OCI-LY3 (cell line): ENCODE results near the gene TCERG1L.

ENCODE experiments used
- H2AFZ ChIP-seq: fragments of 200-600, 300-600 bp; shearing (Covaris generic); 2 replicates; pipeline ENCODE4 v1.6.0; 2014; ENCODE audit warnings: antibody characterized with exemption, low read depth, low read length
- H3K27ac ChIP-seq: fragments of 200-600, 300-600 bp; sonication (generic); 2 replicates; pipeline ENCODE4 v1.5.1; 2014; ENCODE audit warnings: mild to moderate bottlenecking, low read length, moderate library complexity, mixed read lengths
- H3K27me3 ChIP-seq: fragments of 200-600, 300-600 bp; sonication (generic); 2 replicates; pipeline ENCODE4 v1.6.1; 2014; ENCODE audit warnings: low read depth, low read length, mixed read lengths
- H3K36me3 ChIP-seq: fragments of 200-600, 300-600 bp; sonication (generic); replicated peaks from 2 replicates; pipeline ENCODE3; 2014; ENCODE audit warnings: low read depth, low read length, mixed read lengths
- H3K4me1 ChIP-seq: fragments of 300-600, 200-600 bp; sonication (generic); 2 replicates; pipeline ENCODE4 v1.6.1; 2014; ENCODE audit warnings: low read length, mixed read lengths
- H3K4me2 ChIP-seq: fragments of 200-600, 300-600 bp; sonication (generic); 2 replicates; pipeline ENCODE4 v1.6.1; 2014; ENCODE audit warnings: low read length, mixed read lengths
- H3K4me3 ChIP-seq: fragments of 300-600, 200-600 bp; sonication (generic); 2 replicates; pipeline ENCODE4 v1.5.1; 2014; ENCODE audit warnings: antibody characterized with exemption, mild to moderate bottlenecking, low read length, moderate library complexity
- H3K79me2 ChIP-seq: fragments of 300-600, 200-600 bp; shearing (Covaris generic); 2 replicates; pipeline ENCODE4 v1.6.1; 2014; ENCODE audit warnings: mild to moderate bottlenecking, low read length, mixed read lengths
- H3K9ac ChIP-seq: fragments of 300-600, 200-600 bp; shearing (Covaris generic); 2 replicates; pipeline ENCODE4 v1.6.0; 2014; ENCODE audit warnings: mild to moderate bottlenecking, low read length, moderate library complexity
- H3K9me3 ChIP-seq: fragments of 200-600, 300-600 bp; shearing (Covaris generic); 2 replicates; pipeline ENCODE4 v1.6.1; 2014; ENCODE audit warnings: low read length, mixed read lengths; ENCODE audit not compliant: insufficient read depth
- H4K20me1 ChIP-seq: fragments of 200-600, 300-600 bp; sonication (generic); 2 replicates; pipeline ENCODE4 v1.6.1; 2016; ENCODE audit warnings: low read length, mixed read lengths; ENCODE audit not compliant: insufficient read depth
- EZH2phosphoT487 ChIP-seq: fragments of 200-600 bp; shearing (Covaris generic); IDR thresholded peaks from 2 replicates; pipeline ENCODE4 v1.6.1; 2018; ENCODE audit warnings: antibody characterized with exemption, mixed run types, low read depth
- TF ChIP-seq, protein P1 (sequence below): fragments of 200-600, 300-600 bp; sonication (generic); IDR thresholded peaks from 2 replicates; pipeline ENCODE4 v1.5.1; 2014; ENCODE audit warnings: antibody characterized with exemption, low read length, low read depth

The TCERG1L gene

GRCh38 chr10:131044379-131045111, 267.0 kb downstream of the TCERG1L start:
- Histone ChIP-seq H3K27me3 (no peaks in the 10 kb centered on the region), H3K4me2 (no peak overlapping the region), H4K20me1 (no peaks in the 10 kb centered on the region), H3K9ac (no peak overlapping the region), H3K4me3 (no peak overlapping the region), H3K36me3 (no peaks in the 10 kb centered on the region), H3K27ac (no peak overlapping the region), H2AFZ (no peak overlapping the region), H3K9me3 (no peaks in the 10 kb centered on the region), H3K4me1 (no peaks in the 10 kb centered on the region), H3K79me2 (no peaks in the 10 kb centered on the region)
- TF ChIP-seq, protein P1, sequence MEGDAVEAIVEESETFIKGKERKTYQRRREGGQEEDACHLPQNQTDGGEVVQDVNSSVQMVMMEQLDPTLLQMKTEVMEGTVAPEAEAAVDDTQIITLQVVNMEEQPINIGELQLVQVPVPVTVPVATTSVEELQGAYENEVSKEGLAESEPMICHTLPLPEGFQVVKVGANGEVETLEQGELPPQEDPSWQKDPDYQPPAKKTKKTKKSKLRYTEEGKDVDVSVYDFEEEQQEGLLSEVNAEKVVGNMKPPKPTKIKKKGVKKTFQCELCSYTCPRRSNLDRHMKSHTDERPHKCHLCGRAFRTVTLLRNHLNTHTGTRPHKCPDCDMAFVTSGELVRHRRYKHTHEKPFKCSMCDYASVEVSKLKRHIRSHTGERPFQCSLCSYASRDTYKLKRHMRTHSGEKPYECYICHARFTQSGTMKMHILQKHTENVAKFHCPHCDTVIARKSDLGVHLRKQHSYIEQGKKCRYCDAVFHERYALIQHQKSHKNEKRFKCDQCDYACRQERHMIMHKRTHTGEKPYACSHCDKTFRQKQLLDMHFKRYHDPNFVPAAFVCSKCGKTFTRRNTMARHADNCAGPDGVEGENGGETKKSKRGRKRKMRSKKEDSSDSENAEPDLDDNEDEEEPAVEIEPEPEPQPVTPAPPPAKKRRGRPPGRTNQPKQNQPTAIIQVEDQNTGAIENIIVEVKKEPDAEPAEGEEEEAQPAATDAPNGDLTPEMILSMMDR: no peak
- no peak for TF ChIP-seq EZH2phosphoT487

DNA sequence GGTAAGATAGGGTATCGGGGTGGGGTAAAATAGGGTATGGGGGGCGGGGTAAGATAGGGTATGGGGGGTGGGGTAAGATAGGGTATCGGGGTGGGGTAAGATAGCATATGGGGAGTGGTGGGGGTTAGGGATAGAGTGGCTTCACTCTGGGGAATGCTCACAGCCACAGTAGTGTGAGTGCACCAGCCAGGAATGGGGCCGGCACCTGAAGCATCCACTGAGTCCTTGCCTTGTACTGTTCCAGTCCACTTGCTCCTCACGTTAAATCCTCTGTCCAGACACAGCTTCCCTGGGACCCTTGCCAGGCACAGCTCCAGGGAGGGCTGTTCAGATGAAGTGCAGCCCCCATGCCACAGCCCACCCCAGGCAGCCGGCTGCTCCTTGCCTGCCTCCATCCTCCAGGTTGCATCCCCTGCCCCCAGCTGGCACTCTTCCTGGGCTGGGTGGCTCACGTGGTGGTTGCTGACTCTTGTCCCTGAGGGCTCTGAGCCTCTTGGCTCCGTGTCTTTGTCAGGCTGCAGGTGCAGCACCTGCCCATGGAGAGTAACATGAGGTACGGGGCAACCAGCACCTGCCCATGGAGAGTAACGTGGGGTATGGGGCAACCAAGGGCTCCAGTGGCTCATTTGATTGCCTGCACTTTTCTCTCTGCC, 268.4 kb downstream of the TCERG1L start:
- Histone ChIP-seq H3K9me3 (no peaks in the 10 kb centered on the region), H3K4me2 (no peak overlapping the region), H3K36me3 (no peaks in the 10 kb centered on the region), H3K4me1 (no peaks in the 10 kb centered on the region), H2AFZ (no peak overlapping the region), H3K4me3 (no peak overlapping the region), H4K20me1 (no peaks in the 10 kb centered on the region), H3K9ac (no peak overlapping the region), H3K79me2 (no peaks in the 10 kb centered on the region), H3K27ac (no peak overlapping the region), H3K27me3 (no peaks in the 10 kb centered on the region)
- no peak for TF ChIP-seq EZH2phosphoT487
- TF ChIP-seq, protein P1: no peak
